ENCODE data around the gene TTC7B. TPM values are rescaled to one million over a fixed set of nuclear protein-coding genes. Genes with fewer than 3 reads are reported as not detected.

TTC7B gene
- total and polyA plus RNA-seq, 2 donors (not counting 3 experiments of a cell fraction or from before 2014, with no cell fraction given): 46.8 to 76.5 TPM

GRCh38 chr14:90624732-90625400 lies 191.4 kb downstream of the TTC7B start:
- H3K27ac ChIP-seq (ENCODE audit: insufficient read depth, low read depth, low read length): peak overlapping the region; percentile 23
- no peaks in the 10 kb centered on the region for H4K20me1 ChIP-seq (replicated peaks; ENCODE audit: control insufficient read depth, extremely low read depth, insufficient read depth, low read length)
- TF ChIP-seq CTCF (IDR thresholded peaks at IDR 0.05; ENCODE audit: extremely low read depth in 1 of 2, insufficient read depth in 1 of 2, low read depth in 1 of 2, low read length in 2 of 2): no peak
- TF ChIP-seq POLR2AphosphoS5 (IDR thresholded peaks at IDR 0.05; ENCODE audit: insufficient read depth, low read depth, low read length): no peak
- TF ChIP-seq EZH2 (IDR thresholded peaks at IDR 0.05; ENCODE audit: borderline replicate concordance, low read depth, low read length, severe bottlenecking): no peak
- TF ChIP-seq POLR2A (IDR thresholded peaks at IDR 0.05; ENCODE audit: low read depth, low read length): no peak
- no peak for TF ChIP-seq MYC (IDR thresholded peaks at IDR 0.05; ENCODE audit: low read depth, low read length)
- TF ChIP-seq MAX (IDR thresholded peaks at IDR 0.05; ENCODE audit: insufficient read depth, insufficient read length): no peak
- TF ChIP-seq JUN (IDR thresholded peaks at IDR 0.05; ENCODE audit: borderline replicate concordance, insufficient read depth, insufficient read length, low read depth): no peak
- TF ChIP-seq FOS (IDR thresholded peaks at IDR 0.05; ENCODE audit: borderline replicate concordance, insufficient read depth, low read length): no peak
- TF ChIP-seq GATA2 (IDR thresholded peaks at IDR 0.05; ENCODE audit: insufficient read depth, insufficient read length, low read depth, low read length): no peak
- intact Hi-C loops (cut with micrococcal nuclease) (no loop called here), dilution Hi-C loops (cut with MboI; ENCODE audit: extremely low pct_ligation_motif_present, low sequenced_read_pairs) (no loop called here)
- no peaks in the 10 kb centered on the region for H3K36me3 ChIP-seq (ENCODE audit: control insufficient read depth in 2 of 2, extremely low read depth in 1 of 2, insufficient read depth in 2 of 2, low read length in 2 of 2)
- no TSS peak for BruUV-seq (replicated peaks)
- no peaks in the 10 kb centered on the region for H3K9me1 ChIP-seq (replicated peaks; ENCODE audit: control insufficient read depth, extremely low read depth, insufficient read depth, low read length)
- peaks cover 19% of the 10 kb centered on the region for H3K4me1 ChIP-seq (ENCODE audit: control insufficient read depth, extremely low read depth, insufficient read depth, low read length)
- no peaks in the 10 kb centered on the region for H3K9me3 ChIP-seq (replicated peaks; ENCODE audit: control insufficient read depth, insufficient read depth, low read length)
- DNase-seq (ENCODE audit: low read depth, low spot score) (no peak), FAIRE-seq (no peak)
- no peak overlapping the region for H2AFZ ChIP-seq (ENCODE audit: low read depth, low read length)
- no peak overlapping the region for H3K9ac ChIP-seq (replicated peaks; ENCODE audit: extremely low read depth, insufficient read depth, low read length)
- no peaks in the 10 kb centered on the region for H3K79me2 ChIP-seq (ENCODE audit: control insufficient read depth, insufficient read depth, low read length)
- H3K4me3 ChIP-seq (replicated peaks in 1 of 3; ENCODE audit: insufficient read depth in 1 of 3, low read depth in 1 of 3, low read length in 3 of 3): no peak overlapping the region
- POLR2A ChIA-PET: no interaction called here
- H3K4me2 ChIP-seq (ENCODE audit: insufficient read depth, low read length): peak overlapping the region; percentile 50
- H3K27me3 ChIP-seq (ENCODE audit: control insufficient read depth in 2 of 2, insufficient read depth in 2 of 2, low read length in 2 of 2): no peaks in the 10 kb centered on the region
- CTCF ChIA-PET: interaction anchor here (1.1 to 1.6 kb wide), 2 partner anchors 10 to 13 kb away, joined by 3 read pairs; no protein-coding TSS in a partner anchor

Data from endothelial cell of umbilical vein (primary cell).